Epithelial cell of esophagus (primary cell): Measurements from ENCODE around the gene TMEM192.
A peak's percentile ranks its signal among the peaks of the same experiment; 100 is the strongest.

Experiments used
- DNase-seq: peaks from one replicate; pipeline ENCODE4 v3.0.0; 2010; ENCODE audit warnings: low read depth
- H3K4me3 ChIP-seq: 2 replicates; pipeline ENCODE4 v1.5.1; 2011; ENCODE audit warnings: mild to moderate bottlenecking, low read length, control low read depth
- TF ChIP-seq, protein P1 (sequence below): IDR thresholded peaks from 2 replicates; pipeline ENCODE4 v1.5.1; 2011; ENCODE audit warnings: low read depth, mild to moderate bottlenecking, low read length, control low read depth, inconsistent platforms; ENCODE audit not compliant: insufficient read depth; ENCODE audit errors: missing control alignments

TMEM192 gene

DNA sequence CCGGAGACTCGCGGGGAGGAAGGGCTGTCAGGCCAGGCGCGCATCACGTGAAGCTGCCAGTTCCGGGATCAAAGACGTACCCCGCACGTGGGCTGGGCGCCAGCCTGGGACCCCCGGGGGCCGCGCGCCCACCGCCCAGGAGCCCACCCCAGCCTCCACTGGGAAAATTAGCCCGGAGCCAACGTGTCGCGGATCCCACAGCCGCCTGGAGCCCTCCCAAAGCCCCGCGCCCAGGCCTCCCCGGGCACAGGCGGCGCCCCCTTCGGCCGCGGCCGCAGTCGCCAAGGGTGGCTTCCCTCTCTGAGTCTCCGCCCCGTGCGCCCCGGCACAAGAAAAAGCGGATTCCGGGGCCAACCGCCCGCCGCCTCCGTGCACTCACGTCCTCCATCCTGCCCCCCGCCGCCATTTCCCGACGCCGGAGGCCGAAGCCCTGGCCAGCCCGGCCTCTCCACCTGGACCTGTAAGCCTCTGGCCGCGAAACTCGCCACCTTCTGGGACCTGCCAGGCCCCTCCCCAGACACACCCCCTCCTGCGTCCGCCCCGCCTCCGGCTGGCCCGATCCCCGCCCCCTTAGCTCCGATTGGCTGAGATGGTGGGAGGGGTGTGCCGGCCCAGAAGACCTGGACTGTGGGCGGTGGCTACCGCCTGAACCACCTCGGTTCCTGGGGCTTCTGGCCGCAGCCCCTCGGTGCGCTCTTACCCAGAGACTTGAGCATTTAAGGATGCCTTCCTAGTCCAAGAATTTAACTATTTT, at the start of gene TMEM192:
Gene TMEM192 (minus strand): TSS at position 493 of the 754 bp plus-strand sequence. CDS start 87 bp downstream, at position 406.
- TF ChIP-seq, protein P1, sequence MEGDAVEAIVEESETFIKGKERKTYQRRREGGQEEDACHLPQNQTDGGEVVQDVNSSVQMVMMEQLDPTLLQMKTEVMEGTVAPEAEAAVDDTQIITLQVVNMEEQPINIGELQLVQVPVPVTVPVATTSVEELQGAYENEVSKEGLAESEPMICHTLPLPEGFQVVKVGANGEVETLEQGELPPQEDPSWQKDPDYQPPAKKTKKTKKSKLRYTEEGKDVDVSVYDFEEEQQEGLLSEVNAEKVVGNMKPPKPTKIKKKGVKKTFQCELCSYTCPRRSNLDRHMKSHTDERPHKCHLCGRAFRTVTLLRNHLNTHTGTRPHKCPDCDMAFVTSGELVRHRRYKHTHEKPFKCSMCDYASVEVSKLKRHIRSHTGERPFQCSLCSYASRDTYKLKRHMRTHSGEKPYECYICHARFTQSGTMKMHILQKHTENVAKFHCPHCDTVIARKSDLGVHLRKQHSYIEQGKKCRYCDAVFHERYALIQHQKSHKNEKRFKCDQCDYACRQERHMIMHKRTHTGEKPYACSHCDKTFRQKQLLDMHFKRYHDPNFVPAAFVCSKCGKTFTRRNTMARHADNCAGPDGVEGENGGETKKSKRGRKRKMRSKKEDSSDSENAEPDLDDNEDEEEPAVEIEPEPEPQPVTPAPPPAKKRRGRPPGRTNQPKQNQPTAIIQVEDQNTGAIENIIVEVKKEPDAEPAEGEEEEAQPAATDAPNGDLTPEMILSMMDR, result no peak
- peak; percentile 95 for DNase-seq
- H3K4me3 ChIP-seq, result peak within 1 kb of the TSS; percentile 79

DNA sequence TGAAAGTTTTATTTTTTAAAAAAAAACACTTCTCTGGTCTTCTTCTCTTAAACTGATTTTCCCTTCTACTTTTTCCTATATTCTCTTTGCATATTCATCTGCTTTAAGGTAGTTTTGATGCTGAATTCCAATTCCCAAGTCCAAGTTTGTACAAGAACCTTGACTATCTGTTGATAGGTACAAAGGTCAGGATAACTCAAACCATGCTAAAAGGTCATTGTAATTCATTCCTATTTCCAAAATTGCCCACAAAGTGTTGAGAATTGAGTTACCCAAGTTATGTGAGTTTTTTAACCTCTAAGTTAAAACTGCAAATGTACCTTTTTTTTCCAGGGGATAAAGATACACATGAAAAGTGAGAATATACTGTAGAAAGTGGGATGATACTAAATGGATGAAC, 46.1 kb upstream of the TMEM192 start:
- TF ChIP-seq, protein P1, result no peak
- no peak overlapping the region for H3K4me3 ChIP-seq
- DNase-seq, result no peak

DNA sequence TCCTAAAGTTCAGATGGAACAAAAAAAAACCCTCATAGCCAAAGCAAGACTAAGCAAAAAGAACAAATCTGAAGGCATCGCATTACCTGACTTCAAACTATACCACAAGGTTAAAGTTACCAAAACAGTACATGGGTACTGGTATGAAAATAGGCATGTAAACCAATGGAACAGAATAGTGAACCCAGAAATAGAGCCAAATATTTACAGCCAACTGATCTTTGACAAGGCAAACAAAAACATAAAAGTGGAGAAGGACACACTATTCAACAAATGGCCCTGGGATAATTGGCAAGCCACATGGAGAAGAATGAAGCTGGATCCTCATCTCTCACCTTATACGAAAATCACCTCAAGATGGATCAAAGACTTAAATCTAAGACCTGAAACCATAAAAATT, 44.2 kb upstream of the TMEM192 start:
- no peak for DNase-seq
- TF ChIP-seq, protein P1, result no peak
- H3K4me3 ChIP-seq, result no peak overlapping the region

DNA sequence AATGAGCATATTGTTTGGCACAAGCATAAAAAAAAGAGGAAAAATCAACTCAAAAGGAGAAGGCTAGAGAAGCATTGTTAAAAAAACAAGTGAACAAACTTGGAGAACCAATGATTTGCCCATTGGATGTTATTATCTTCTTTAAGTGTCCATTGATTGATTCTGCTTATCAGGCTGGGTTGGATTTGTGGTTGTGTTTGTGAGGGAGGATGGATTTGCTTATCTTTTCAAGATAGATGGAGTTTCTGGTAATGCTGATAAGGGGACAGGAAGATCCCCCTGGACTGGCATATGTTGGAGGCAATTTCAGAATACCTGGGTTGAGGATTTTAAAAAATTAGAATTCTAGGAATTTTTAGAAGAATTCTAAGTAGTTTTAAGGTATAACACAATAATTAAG, 41.8 kb upstream of the TMEM192 start:
- DNase-seq, result no peak
- TF ChIP-seq, protein P1, result no peak
- H3K4me3 ChIP-seq, result no peak overlapping the region

DNA sequence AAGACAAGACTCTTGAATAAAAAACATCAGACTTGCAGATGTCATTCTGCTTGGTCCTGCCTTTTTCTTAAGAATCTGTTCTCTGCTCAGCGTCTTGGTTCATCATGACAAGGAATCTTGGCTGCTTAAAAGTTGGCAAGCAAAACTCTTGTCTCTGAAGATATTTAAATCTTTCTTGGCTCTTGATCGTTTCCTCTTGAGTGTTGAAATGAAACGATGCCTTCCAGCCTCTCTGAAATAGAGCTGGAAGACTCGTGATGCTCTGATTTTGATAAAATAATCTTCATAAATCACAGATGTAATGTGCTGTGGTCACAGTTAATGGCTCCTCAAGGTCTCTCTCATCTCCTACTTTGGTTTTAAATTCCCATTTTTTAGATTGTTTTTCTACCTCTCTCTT, 39.9 kb upstream of the TMEM192 start:
- H3K4me3 ChIP-seq, result no peak overlapping the region
- TF ChIP-seq, protein P1, result no peak
- no peak for DNase-seq

DNA sequence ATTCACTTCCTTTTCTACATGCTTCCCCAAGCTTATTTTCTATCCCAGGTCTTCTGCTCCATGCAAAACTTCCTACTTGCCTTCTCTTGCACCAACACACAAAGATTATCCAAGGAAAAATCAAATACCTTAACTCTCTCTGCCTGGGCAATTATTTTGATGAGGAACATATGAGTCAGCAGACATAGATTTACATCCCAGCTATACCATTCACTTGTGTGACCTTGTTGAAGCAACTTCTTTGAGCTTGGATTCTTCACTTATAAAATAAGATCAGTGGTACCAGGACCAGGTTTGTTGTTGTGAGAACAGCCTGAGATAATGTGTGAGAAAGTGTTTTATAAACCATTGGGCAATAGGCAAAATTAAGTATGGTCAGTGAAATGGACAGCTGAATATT, 39.1 kb upstream of the TMEM192 start:
- TF ChIP-seq, protein P1, result no peak
- peak; percentile 56 for DNase-seq
- H3K4me3 ChIP-seq, result no peak overlapping the region

DNA sequence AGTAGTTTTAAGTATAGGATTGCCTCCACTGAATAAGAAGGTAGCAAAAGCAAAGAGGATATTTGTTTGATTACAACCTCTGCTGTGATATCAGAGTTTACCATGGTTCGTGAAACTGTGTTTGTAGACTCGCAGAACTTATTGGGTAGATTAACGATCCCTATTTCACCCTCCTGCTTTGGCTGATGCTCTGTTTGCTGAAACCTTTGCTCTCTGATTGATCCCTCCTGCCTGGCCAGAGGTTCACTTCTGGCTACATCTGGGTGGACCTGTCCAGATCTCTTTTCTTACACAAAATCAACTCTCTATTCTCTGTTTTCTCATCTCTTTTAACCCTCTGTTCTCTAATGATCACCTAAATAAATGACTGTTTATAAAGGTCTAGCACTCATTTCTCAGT, 37.9 kb upstream of the TMEM192 start:
- no peak overlapping the region for H3K4me3 ChIP-seq

More for the DNA sequence above, 37.9 kb upstream of the TMEM192 start:
- TF ChIP-seq, protein P1, result no peak
- DNase-seq, result no peak
